ENCODE measurements around the gene ASMTL.
"Not testable (repeated sequence)": the region's sequence is repeated elsewhere in the genome, so short reads cannot be mapped to it uniquely, and the experiment has no call there.

ASMTL gene

GRCh38 chrX:1444561-1445500 lies 7.9 kb downstream of the ASMTL start:
- no peak for DNase-seq
- in situ Hi-C loops (cut with MboI; ENCODE audit: low pct_unique_long_range_greater_than_20kb, low sequenced_read_pairs), result no loop called here

- DNase-seq, result no peak
- in situ Hi-C loops (cut with MboI; ENCODE audit: low pct_unique_long_range_greater_than_20kb, low sequenced_read_pairs), result no loop called here
Observed at GRCh38 chrX:1443496-1444075, 9.1 kb downstream of the ASMTL start.

- no peak for DNase-seq
- in situ Hi-C loops (cut with MboI; ENCODE audit: low pct_unique_long_range_greater_than_20kb, low sequenced_read_pairs), result no loop called here
Observed at GRCh38 chrX:1442724-1443367, 9.9 kb downstream of the ASMTL start.

- in situ Hi-C loops (cut with MboI; ENCODE audit: low pct_unique_long_range_greater_than_20kb, low sequenced_read_pairs), result no loop called here
- DNase-seq, result no peak
Observed at GRCh38 chrX:1442016-1442665, 10.6 kb downstream of the ASMTL start.

- DNase-seq, result no peak
- in situ Hi-C loops (cut with MboI; ENCODE audit: low pct_unique_long_range_greater_than_20kb, low sequenced_read_pairs), result no loop called here
Observed at GRCh38 chrX:1440506-1440905, 12.2 kb downstream of the ASMTL start.

- no peak for DNase-seq
- in situ Hi-C loops (cut with MboI; ENCODE audit: low pct_unique_long_range_greater_than_20kb, low sequenced_read_pairs), result no loop called here
Observed at GRCh38 chrX:1435241-1435895, 17.3 kb downstream of the ASMTL start.

GRCh38 chrX:1434871-1435240 lies 17.9 kb downstream of the ASMTL start:
- no peak for DNase-seq
- in situ Hi-C loops (cut with MboI; ENCODE audit: low pct_unique_long_range_greater_than_20kb, low sequenced_read_pairs), result no loop called here

- in situ Hi-C loops (cut with MboI; ENCODE audit: low pct_unique_long_range_greater_than_20kb, low sequenced_read_pairs), result no loop called here
Observed at GRCh38 chrX:1433646-1434357, 18.9 kb downstream of the ASMTL start.

GRCh38 chrX:1430451-1430850 lies 22.3 kb downstream of the ASMTL start:
- in situ Hi-C loops (cut with MboI; ENCODE audit: low pct_unique_long_range_greater_than_20kb, low sequenced_read_pairs), result no loop called here
- peak; percentile 54 for DNase-seq

More at GRCh38 chrX:1433646-1434357, 18.9 kb downstream of the ASMTL start:
- DNase-seq, result no peak

- in situ Hi-C loops (cut with MboI; ENCODE audit: low pct_unique_long_range_greater_than_20kb, low sequenced_read_pairs), result no loop called here
- DNase-seq, result no peak
Observed at GRCh38 chrX:1427756-1428155, 25.0 kb downstream of the ASMTL start.

GRCh38 chrX:1426321-1426720 lies 26.4 kb downstream of the ASMTL start:
- DNase-seq; in situ Hi-C loops (cut with MboI; ENCODE audit: low pct_unique_long_range_greater_than_20kb, low sequenced_read_pairs): not testable (repeated sequence)

GRCh38 chrX:1425381-1425780 lies 27.3 kb downstream of the ASMTL start:
- in situ Hi-C loops (cut with MboI; ENCODE audit: low pct_unique_long_range_greater_than_20kb, low sequenced_read_pairs), result no loop called here
- no peak for DNase-seq

GRCh38 chrX:1424147-1424851 lies 28.4 kb downstream of the ASMTL start:
- no peak for DNase-seq
- in situ Hi-C loops (cut with MboI; ENCODE audit: low pct_unique_long_range_greater_than_20kb, low sequenced_read_pairs), result no loop called here

- in situ Hi-C loops (cut with MboI; ENCODE audit: low pct_unique_long_range_greater_than_20kb, low sequenced_read_pairs), result no loop called here
- no peak for DNase-seq
Observed at GRCh38 chrX:1423215-1423614, 29.5 kb downstream of the ASMTL start.

- no peak for DNase-seq
- in situ Hi-C loops (cut with MboI; ENCODE audit: low pct_unique_long_range_greater_than_20kb, low sequenced_read_pairs), result no loop called here
Observed at GRCh38 chrX:1422135-1422465, 30.6 kb downstream of the ASMTL start.

GRCh38 chrX:1421433-1422134 lies 31.1 kb downstream of the ASMTL start:
- DNase-seq, result no peak
- in situ Hi-C loops (cut with MboI; ENCODE audit: low pct_unique_long_range_greater_than_20kb, low sequenced_read_pairs), result no loop called here

GRCh38 chrX:1420371-1420770 lies 32.3 kb downstream of the ASMTL start:
- in situ Hi-C loops (cut with MboI; ENCODE audit: low pct_unique_long_range_greater_than_20kb, low sequenced_read_pairs), result no loop called here
- DNase-seq, result no peak
